Esophagus muscularis mucosa (tissue), 3 donors: ENCODE measurements around the gene PAFAH1B2.

Source experiments
- EP300 ChIP-seq: sonication (generic); formaldehyde crosslinking; IDR thresholded peaks from one replicate; pipeline ENCODE4 v1.6.1; 2017; ENCODE audit warnings: antibody characterized with exemption
- POLR2AphosphoS5 ChIP-seq, 2 donors: sonication (generic); formaldehyde crosslinking; IDR thresholded peaks; one replicate each; pipeline ENCODE4 v1.6.1; 2017; ENCODE audit warnings: antibody characterized with exemption in 2 of 2

DNA sequence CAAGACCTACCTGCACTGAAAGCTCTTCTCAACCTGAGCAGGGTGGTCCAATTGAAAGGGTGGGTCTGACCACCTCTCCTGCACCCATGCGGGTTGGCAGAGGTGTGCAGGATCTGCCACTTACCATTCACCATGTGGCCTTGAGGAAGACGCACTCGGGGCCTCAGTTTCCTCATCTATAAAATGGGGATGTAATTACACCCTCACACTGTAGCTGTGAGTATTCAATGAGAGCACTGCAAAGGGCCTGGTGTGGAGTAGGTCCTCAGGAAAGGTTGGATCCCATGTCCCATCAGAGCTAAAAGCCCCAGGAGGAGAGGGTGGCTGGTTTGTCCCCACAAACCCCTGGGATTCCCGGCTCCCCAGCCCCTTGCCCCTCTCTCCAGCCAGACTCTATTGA lies 54.5 kb downstream of the PAFAH1B2 start:
- TF ChIP-seq EP300 (no peak), POLR2AphosphoS5 (IDR thresholded peaks at IDR 0.05) (no peak)
